Nephron (organoid): Measurements from ENCODE around the gene NLRP7.

Source experiments
- H3K27ac Mint-ChIP-seq, 3 experiments: 2 replicates each; pipeline ENCODE4 v1.8.0; 2020; ENCODE audit warnings: mixed read lengths in 3 of 3, mild to moderate bottlenecking in 2 of 3, moderate library complexity in 1 of 3
- H3K27me3 Mint-ChIP-seq: 2 replicates; pipeline ENCODE4 v1.8.0; 2021; ENCODE audit warnings: low read depth, mild to moderate bottlenecking, moderate library complexity, mixed read lengths
- H3K36me3 Mint-ChIP-seq: 2 replicates; pipeline ENCODE4 v1.8.0; 2020; ENCODE audit warnings: low read depth, mixed read lengths
- H3K4me1 Mint-ChIP-seq: 2 replicates; pipeline ENCODE4 v1.8.0; 2020; ENCODE audit warnings: mixed read lengths
- H3K4me3 Mint-ChIP-seq, 3 experiments: 2 replicates each; pipeline ENCODE4 v1.8.0; 2020; ENCODE audit warnings: mild to moderate bottlenecking in 3 of 3, mixed read lengths in 3 of 3, moderate library complexity in 2 of 3
- H3K9me3 Mint-ChIP-seq: 2 replicates; pipeline ENCODE4 v1.8.0; 2020; ENCODE audit warnings: mixed read lengths
- TF ChIP-seq, protein P1 (sequence below), 3 experiments: fragments of 200-600 bp; sonication (generic); IDR thresholded peaks; one replicate each; pipeline ENCODE4 v1.5.0; 2021; ENCODE audit warnings: antibody characterized with exemption in 3 of 3; ENCODE audit not compliant: unreplicated experiment in 3 of 3

NLRP7 gene

GRCh38 chr19:54889566-54889965 lies 57.8 kb downstream of the NLRP7 start:
- TF ChIP-seq, protein P1, sequence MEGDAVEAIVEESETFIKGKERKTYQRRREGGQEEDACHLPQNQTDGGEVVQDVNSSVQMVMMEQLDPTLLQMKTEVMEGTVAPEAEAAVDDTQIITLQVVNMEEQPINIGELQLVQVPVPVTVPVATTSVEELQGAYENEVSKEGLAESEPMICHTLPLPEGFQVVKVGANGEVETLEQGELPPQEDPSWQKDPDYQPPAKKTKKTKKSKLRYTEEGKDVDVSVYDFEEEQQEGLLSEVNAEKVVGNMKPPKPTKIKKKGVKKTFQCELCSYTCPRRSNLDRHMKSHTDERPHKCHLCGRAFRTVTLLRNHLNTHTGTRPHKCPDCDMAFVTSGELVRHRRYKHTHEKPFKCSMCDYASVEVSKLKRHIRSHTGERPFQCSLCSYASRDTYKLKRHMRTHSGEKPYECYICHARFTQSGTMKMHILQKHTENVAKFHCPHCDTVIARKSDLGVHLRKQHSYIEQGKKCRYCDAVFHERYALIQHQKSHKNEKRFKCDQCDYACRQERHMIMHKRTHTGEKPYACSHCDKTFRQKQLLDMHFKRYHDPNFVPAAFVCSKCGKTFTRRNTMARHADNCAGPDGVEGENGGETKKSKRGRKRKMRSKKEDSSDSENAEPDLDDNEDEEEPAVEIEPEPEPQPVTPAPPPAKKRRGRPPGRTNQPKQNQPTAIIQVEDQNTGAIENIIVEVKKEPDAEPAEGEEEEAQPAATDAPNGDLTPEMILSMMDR (IDR thresholded peaks at IDR 0.05; ENCODE audit: unreplicated experiment in 3 of 3) = no peak
- Mint-ChIP-seq H3K27me3 (no peaks in the 10 kb centered on the region), H3K4me1 (no peaks in the 10 kb centered on the region), H3K27ac (no peak overlapping the region), H3K36me3 (no peaks in the 10 kb centered on the region), H3K4me3 (no peak overlapping the region), H3K9me3 (peaks cover 32% of the 10 kb centered on the region)

GRCh38 chr19:54888239-54888638 lies 59.1 kb downstream of the NLRP7 start:
- Mint-ChIP-seq H3K27me3 (no peaks in the 10 kb centered on the region), H3K4me1 (no peaks in the 10 kb centered on the region), H3K36me3 (no peaks in the 10 kb centered on the region), H3K9me3 (peaks cover 30% of the 10 kb centered on the region), H3K4me3 (no peak overlapping the region), H3K27ac (no peak overlapping the region)
- TF ChIP-seq, protein P1 (IDR thresholded peaks at IDR 0.05; ENCODE audit: unreplicated experiment in 3 of 3) = no peak

DNA sequence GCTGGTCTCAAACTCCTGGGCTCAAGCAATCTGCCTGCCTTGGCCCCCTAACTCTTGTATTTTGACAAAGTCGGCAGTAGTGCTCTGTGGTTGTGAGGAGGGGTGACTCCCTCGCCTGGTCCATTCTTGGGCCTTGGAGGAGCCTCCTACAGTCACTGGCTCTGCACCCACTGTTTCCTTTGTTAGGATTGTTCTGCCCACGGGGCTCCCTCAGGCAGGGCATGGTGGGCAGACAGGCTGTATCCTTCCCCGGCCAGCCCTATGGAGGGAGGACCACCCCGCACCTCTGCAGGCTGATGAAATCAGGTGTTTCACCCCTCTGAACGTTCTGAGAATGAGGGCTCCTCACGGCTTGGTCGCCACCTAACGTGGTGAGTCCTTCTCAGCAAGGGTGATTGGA lies 64.1 kb downstream of the NLRP7 start:
- Mint-ChIP-seq H3K9me3 (peaks cover 37% of the 10 kb centered on the region), H3K27me3 (peaks cover 4% of the 10 kb centered on the region), H3K4me1 (no peaks in the 10 kb centered on the region), H3K27ac (no peak overlapping the region), H3K36me3 (no peaks in the 10 kb centered on the region), H3K4me3 (no peak overlapping the region)
- TF ChIP-seq, protein P1 (IDR thresholded peaks at IDR 0.05; ENCODE audit: unreplicated experiment in 3 of 3) = no peak

GRCh38 chr19:54882758-54883157 lies 64.6 kb downstream of the NLRP7 start:
- peaks cover 36% of the 10 kb centered on the region for H3K9me3 Mint-ChIP-seq
- no peaks in the 10 kb centered on the region for H3K4me1 Mint-ChIP-seq
- peaks cover 4% of the 10 kb centered on the region for H3K27me3 Mint-ChIP-seq
- H3K27ac Mint-ChIP-seq = no peak overlapping the region
- H3K36me3 Mint-ChIP-seq = no peaks in the 10 kb centered on the region
- no peak overlapping the region for H3K4me3 Mint-ChIP-seq
- TF ChIP-seq, protein P1 (IDR thresholded peaks at IDR 0.05; ENCODE audit: unreplicated experiment in 3 of 3) = no peak

GRCh38 chr19:54881884-54882283 lies 65.4 kb downstream of the NLRP7 start:
- no peaks in the 10 kb centered on the region for H3K36me3 Mint-ChIP-seq
- no peak overlapping the region for H3K27ac Mint-ChIP-seq
- peaks cover 43% of the 10 kb centered on the region for H3K9me3 Mint-ChIP-seq
- TF ChIP-seq, protein P1 (IDR thresholded peaks at IDR 0.05; ENCODE audit: unreplicated experiment in 3 of 3) = no peak
- no peak overlapping the region for H3K4me3 Mint-ChIP-seq
- H3K27me3 Mint-ChIP-seq = peaks cover 4% of the 10 kb centered on the region
- H3K4me1 Mint-ChIP-seq = no peaks in the 10 kb centered on the region

DNA sequence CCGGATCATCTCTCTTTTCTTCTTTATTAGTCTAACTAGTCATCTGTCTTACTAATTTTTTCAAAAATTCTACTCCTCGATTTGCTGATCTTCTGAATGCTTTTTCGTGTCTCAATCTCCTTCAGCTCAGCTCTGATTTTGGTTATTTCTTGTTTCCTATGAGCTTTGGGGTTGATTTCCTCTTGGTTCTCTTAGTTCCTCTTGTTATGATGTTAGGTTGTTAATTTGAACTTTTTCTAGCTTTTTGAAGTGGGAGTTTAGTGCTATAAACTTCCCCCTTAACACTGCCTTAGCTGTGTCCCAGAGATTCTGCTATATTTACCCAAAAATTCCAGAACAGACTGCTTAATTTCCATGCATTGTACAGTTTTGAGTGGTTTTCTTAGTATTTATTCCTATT lies 69.9 kb downstream of the NLRP7 start:
- Mint-ChIP-seq H3K9me3 (peaks cover 45% of the 10 kb centered on the region), H3K4me3 (no peak overlapping the region), H3K36me3 (no peaks in the 10 kb centered on the region), H3K27ac (no peak overlapping the region), H3K27me3 (no peaks in the 10 kb centered on the region), H3K4me1 (no peaks in the 10 kb centered on the region)
- TF ChIP-seq, protein P1 (IDR thresholded peaks at IDR 0.05; ENCODE audit: unreplicated experiment in 3 of 3) = no peak
